Thoracic aorta (tissue), 2 donors: Measurements from ENCODE around the gene ACTL9. TPM values are rescaled to one million over a fixed set of nuclear protein-coding genes. Genes with fewer than 3 reads are reported as not detected.
"Not testable (repeated sequence)": the region's sequence is repeated elsewhere in the genome, so short reads cannot be mapped to it uniquely, and the experiment has no call there.

ENCODE experiments used
- ATAC-seq: fragments of 150-250 bp; one replicate; pipeline ENCODE4 v1.8.0; 2017; ENCODE audit warnings: low read depth; ENCODE audit not compliant: insufficient number of reproducible peaks, low FRiP score
- DNase-seq: peaks from one replicate; pipeline ENCODE4 v3.0.0-alpha.2; 2020; ENCODE audit warnings: low spot score
- H3K27ac ChIP-seq, 2 donors: fragments of 200-600 bp; sonication (generic); 1 replicate in 1 of 2; 2 replicates in 1 of 2; pipeline ENCODE4 v1.5.1; 2016; ENCODE audit warnings: mild to moderate bottlenecking in 2 of 2, moderate library complexity in 2 of 2
- H3K27me3 ChIP-seq: fragments of 200-600 bp; sonication (generic); replicated peaks from 2 replicates; pipeline ENCODE4 v1.6.0; 2016; ENCODE audit warnings: mild to moderate bottlenecking; ENCODE audit not compliant: insufficient read depth
- H3K36me3 ChIP-seq: fragments of 200-600 bp; sonication (generic); one replicate; pipeline ENCODE4 v1.5.1; 2016
- H3K4me1 ChIP-seq, 2 donors: fragments of 200-600 bp; sonication (generic); 1 replicate in 1 of 2; 2 replicates in 1 of 2; pipeline versions ENCODE4 v1.5.1 to v1.6.0; 2016; ENCODE audit warnings: low read depth in 2 of 2, mild to moderate bottlenecking in 1 of 2; ENCODE audit not compliant: control insufficient read depth in 1 of 2
- H3K4me3 ChIP-seq: fragments of 200-600 bp; sonication (generic); 2 replicates; pipeline ENCODE4 v1.5.1; 2016; ENCODE audit warnings: mild to moderate bottlenecking
- H3K9me3 ChIP-seq: fragments of 200-600 bp; sonication (generic); 2 replicates; pipeline ENCODE4 v1.5.1; 2016
- total RNA-seq, 2 donors: library from RNA; depleted of rRNA; stranded (reverse); fragments of >200 nt; gene quantifications; one replicate each; pipeline versions ENCODE4 v1.1.0 to v1.2.3, GENCODE V29; 2016
- TF ChIP-seq, protein P1 (sequence below): fragments of 200-600 bp; sonication (generic); IDR thresholded peaks from one replicate; pipeline ENCODE4 v1.5.1; 2019; ENCODE audit warnings: antibody characterized with exemption

ACTL9 gene, protein sequence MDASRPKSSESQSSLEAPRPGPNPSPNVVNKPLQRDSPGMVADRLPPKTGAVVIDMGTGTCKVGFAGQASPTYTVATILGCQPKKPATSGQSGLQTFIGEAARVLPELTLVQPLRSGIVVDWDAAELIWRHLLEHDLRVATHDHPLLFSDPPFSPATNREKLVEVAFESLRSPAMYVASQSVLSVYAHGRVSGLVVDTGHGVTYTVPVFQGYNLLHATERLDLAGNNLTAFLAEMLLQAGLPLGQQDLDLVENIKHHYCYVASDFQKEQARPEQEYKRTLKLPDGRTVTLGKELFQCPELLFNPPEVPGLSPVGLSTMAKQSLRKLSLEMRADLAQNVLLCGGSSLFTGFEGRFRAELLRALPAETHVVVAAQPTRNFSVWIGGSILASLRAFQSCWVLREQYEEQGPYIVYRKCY
- not detected for total RNA-seq

DNA sequence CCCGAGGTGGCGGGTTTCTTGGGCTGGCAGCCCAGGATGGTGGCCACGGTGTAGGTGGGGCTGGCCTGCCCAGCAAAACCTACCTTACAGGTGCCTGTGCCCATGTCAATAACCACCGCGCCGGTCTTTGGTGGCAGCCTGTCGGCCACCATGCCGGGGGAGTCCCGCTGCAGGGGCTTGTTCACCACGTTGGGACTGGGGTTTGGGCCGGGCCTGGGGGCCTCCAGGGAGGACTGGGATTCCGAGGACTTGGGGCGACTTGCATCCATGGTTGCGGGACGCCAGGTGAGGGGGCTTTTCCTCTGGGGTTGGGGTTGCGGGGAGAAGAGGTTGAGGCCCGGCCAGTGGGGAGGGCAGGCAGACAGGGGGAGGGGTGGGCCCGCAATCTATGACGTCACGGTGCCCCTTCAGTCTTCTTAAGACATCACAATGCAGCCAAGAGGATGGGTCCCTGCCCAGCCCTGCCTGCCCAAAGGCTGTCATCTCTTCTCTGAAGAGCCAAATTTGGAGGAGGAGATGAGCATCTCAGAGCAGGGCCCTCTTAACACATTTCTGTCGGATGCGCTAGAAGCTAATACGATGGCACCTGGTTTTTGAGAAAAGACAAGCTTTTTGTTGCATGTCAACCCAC, at the start of gene ACTL9:
TSS of gene ACTL9 (minus strand) at position 363 of the 631 bp plus-strand sequence. CDS start at position 269, 94 bp downstream.
- no peak within 1 kb of the TSS for H3K27ac ChIP-seq
- no peaks in the 10 kb centered on the region for H3K36me3 ChIP-seq
- no peaks in the 10 kb centered on the region for H3K4me1 ChIP-seq
- no peaks in the 10 kb centered on the region for H3K27me3 ChIP-seq
- no peaks in the 10 kb centered on the region for H3K9me3 ChIP-seq
- DNase-seq, result no peak
- TF ChIP-seq, protein P1, sequence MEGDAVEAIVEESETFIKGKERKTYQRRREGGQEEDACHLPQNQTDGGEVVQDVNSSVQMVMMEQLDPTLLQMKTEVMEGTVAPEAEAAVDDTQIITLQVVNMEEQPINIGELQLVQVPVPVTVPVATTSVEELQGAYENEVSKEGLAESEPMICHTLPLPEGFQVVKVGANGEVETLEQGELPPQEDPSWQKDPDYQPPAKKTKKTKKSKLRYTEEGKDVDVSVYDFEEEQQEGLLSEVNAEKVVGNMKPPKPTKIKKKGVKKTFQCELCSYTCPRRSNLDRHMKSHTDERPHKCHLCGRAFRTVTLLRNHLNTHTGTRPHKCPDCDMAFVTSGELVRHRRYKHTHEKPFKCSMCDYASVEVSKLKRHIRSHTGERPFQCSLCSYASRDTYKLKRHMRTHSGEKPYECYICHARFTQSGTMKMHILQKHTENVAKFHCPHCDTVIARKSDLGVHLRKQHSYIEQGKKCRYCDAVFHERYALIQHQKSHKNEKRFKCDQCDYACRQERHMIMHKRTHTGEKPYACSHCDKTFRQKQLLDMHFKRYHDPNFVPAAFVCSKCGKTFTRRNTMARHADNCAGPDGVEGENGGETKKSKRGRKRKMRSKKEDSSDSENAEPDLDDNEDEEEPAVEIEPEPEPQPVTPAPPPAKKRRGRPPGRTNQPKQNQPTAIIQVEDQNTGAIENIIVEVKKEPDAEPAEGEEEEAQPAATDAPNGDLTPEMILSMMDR, result no peak
- no peak for ATAC-seq
- no peak within 1 kb of the TSS for H3K4me3 ChIP-seq

DNA sequence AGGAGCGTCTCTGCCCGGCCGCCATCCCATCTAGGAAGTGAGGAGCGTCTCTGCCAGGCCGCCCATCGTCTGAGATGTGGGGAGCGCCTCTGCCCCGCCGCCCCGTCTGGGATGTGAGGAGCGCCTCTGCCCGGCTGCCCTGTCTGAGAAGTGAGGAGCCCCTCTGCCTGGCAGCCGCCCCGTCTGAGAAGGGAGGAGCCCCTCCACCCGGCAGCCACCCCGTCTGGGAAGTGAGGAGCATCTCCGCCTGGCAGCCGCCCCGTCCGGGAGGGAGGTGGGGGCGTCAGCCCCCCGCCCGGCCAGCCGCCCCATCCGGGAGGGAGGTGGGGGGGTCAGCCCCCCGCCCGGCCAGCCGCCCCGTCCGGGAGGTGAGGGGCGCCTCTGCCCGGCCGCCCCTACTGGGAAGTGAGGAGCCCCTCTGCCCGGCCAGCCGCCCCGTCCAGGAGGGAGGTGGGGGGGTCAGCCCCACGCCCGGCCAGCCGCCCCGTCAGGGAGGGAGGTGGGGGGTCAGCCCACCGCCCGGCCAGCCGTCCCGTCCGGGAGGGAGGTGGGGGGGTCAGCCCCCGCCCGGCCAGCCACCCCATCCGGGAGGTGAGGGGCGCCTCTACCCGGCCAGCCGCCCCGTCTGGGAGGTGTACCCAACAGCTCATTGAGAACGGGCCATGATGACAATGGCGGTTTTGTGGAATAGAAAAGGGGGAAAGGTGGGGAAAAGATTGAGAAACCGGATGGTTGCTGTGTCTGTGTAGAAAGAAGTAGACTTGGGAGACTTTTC, 40.9 kb upstream of the ACTL9 start:
- H3K4me3 ChIP-seq, H3K4me1 ChIP-seq, ATAC-seq, H3K9me3 ChIP-seq, H3K27me3 ChIP-seq, DNase-seq, H3K36me3 ChIP-seq, H3K27ac ChIP-seq: not testable (repeated sequence)

GRCh38 chr19:8738377-8738776, 39.8 kb upstream of the ACTL9 start:
- ATAC-seq, result no peak
- H3K27ac ChIP-seq, result no peak overlapping the region
- no peaks in the 10 kb centered on the region for H3K27me3 ChIP-seq
- no peaks in the 10 kb centered on the region for H3K36me3 ChIP-seq
- H3K4me3 ChIP-seq, result no peak overlapping the region
- TF ChIP-seq, protein P1, result no peak
- H3K4me1 ChIP-seq, result no peaks in the 10 kb centered on the region
- no peak for DNase-seq
- H3K9me3 ChIP-seq, result no peaks in the 10 kb centered on the region

- no peak for ATAC-seq
- Histone ChIP-seq H3K4me3 (no peak overlapping the region), H3K9me3 (no peaks in the 10 kb centered on the region), H3K4me1 (no peaks in the 10 kb centered on the region), H3K27me3 (no peaks in the 10 kb centered on the region), H3K36me3 (no peaks in the 10 kb centered on the region), H3K27ac (no peak overlapping the region)
- no peak for DNase-seq
- TF ChIP-seq, protein P1, result no peak
Measured at GRCh38 chr19:8731428-8732169, 33.0 kb upstream of the ACTL9 start.

- H3K4me3 ChIP-seq, result no peak overlapping the region
- H3K9me3 ChIP-seq, result no peaks in the 10 kb centered on the region
- H3K27me3 ChIP-seq, result no peaks in the 10 kb centered on the region
- ATAC-seq, result no peak
- no peak overlapping the region for H3K27ac ChIP-seq
- H3K36me3 ChIP-seq, result no peaks in the 10 kb centered on the region
- no peak for DNase-seq
- TF ChIP-seq, protein P1, result no peak
- no peaks in the 10 kb centered on the region for H3K4me1 ChIP-seq
Measured at GRCh38 chr19:8724276-8724675, 25.7 kb upstream of the ACTL9 start.
